ENCODE data around the gene EDN3.

- TF ChIP-seq SIN3A (IDR thresholded peaks at IDR 0.05; ENCODE audit: borderline replicate concordance, insufficient read depth, low read length): no peak
- TF ChIP-seq TAF1 (IDR thresholded peaks at IDR 0.05; ENCODE audit: borderline replicate concordance, insufficient read depth, low read length): no peak
- no peak for TF ChIP-seq REST (IDR thresholded peaks at IDR 0.05; ENCODE audit: insufficient read depth in 1 of 2, low read depth in 2 of 2, low read length in 2 of 2)
- TF ChIP-seq FOXP2 (optimal IDR thresholded peaks at IDR 0.05; ENCODE audit: borderline replicate concordance, extremely low read depth, extremely low read length, insufficient read depth): no peak
- no peak for TF ChIP-seq POLR2AphosphoS5 (IDR thresholded peaks at IDR 0.05; ENCODE audit: low read depth, low read length)
These were observed 59.7 kb downstream of the EDN3 start for GRCh38 chr20:59359906-59360725.
